NCI-H2029 treated with DMSO at 0.1 percent for 48 hours (cell line): ENCODE measurements around the gene LRP5.
"Not testable (repeated sequence)": the region's sequence is repeated elsewhere in the genome, so short reads cannot be mapped to it uniquely, and the experiment has no call there.

ENCODE experiments used
- DNase-seq: peaks from one replicate; lab custom pipeline; 2025; lab: John Stamatoyannopoulos, UW

The LRP5 gene

DNA sequence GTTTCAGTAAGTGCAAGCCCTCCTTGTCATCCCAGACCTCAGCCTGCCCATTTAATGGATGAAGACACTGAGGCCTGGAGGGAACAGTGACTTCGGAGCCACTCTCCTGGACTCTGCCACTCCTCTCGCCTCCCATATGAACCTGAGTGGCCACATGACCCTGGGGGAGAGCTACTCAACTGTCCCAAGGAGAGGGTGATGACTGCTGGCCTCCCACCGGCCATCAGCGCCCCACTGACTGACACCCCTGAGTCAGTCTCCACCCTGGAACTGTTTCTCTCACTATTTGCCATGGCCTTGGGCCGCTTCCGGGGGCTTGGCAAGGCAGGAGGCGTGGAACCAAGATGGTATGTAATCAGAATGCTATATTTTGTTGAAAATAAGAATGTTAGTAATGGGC is 17.1 kb downstream of the LRP5 start:
- DNase-seq, result no peak

DNA sequence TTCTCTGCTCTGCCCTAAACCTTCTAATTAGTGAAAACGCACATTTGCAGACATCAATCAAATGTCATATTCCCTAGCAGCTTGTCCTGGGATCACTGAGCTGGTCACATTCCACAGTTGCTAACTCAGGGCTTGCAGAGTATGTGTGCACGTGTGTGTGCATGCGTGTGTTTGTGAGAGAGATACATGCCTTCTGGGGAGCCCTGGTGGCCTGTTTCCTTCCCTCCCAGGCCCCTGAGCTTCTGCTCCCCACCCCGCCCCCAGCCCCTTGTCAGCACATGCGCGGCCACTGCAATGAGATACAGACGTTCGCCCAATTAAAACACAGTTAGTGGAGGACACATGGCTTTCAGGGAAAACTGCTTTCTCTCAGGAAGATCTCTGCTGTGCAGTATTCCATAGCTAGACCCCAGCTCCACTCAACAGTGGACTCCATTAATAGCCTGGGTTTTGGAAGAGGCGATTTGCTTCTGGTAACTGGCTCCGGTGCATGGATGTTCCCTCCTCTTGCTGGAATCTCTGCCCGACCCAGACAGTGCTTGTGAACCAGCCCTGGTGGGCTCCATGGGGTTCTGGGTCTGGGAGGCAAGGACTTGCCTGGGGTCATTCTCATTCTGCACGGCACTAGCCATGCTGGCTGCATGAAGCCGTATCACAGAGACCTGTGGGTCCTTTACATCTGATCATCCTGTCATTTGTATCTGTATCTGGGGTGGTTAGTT is 17.7 kb downstream of the LRP5 start:
- DNase-seq, result no peak

DNA sequence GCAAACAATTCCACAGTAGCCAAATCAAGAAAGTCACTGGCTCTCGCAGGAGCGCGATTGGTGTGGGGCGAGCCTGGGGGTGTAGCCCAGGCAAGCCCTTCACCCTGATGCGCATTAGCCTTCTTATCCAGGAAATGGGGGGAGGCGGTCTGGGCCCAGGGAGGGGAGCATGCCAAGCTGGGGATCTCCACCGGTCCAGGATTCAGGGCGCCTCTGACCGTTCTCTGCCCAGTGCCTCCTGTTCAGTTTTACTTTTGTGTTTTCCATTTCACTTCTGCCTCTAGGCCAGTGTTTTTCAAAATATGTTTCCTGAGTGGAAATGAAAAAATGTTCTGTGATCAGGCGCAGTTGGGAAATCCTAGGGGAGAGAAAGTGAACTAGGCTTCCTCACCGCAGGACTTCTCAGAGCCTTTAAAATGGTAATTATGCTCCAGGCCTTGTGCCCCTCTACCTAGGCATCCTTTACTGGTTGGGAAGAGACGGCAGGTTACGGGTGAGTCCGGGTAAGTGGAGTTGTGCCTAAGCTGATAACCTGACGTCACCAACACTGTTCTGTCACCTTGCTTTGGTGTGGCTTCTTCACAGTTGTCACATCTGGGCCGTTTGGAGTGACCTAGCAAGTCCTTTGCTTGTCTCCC is 18.4 kb downstream of the LRP5 start:
- no peak for DNase-seq

DNA sequence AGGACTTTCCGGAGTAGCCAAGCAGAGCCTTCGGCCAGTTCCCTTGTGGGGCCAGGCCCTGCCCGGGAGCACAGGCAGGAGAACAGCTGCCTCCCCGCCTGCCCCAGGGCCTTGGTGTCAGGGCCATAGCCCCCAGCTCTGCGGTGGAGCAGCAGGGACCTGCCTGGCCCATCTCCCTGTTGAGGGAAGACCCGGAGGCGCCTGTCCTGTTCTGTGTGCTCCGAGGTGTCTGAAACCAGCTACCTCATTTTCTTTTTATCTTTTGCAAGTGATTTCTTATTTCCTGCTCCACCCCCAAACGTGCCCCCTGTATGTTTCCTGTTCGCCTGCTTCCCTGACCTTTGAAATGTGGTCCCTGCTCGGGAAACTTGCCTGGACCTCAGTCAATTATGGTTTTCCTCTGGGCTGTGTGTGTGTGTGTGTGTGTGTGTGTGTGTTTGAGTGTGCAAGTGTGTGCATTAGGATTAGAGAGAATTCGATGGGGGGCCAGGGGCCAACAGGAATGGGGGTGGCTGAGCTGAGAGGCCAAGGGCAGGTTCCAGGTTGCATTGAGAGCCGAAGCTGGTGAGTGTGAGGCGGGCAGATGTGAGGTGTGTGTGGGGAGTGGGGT is 19.1 kb downstream of the LRP5 start:
- no peak for DNase-seq

DNA sequence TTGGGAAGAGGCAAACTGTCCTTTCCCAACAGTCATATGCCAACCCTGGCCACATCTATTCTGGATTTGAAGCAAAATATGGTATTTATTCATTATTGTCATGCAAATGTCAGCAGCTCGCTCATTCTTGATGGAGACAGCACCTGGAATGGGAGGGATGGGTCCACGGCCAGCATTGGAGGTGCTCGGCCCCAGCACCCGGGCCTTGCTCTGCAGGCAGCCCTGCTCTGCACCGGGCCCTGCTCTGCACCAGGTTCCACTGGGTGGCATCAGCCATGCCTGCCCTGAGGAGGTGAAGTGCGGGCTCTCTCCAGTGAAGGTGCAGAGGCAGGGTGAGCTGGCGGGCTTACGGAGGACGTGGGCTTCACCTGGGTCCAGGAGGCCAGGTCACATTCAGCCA is 19.8 kb downstream of the LRP5 start:
- no peak for DNase-seq

DNA sequence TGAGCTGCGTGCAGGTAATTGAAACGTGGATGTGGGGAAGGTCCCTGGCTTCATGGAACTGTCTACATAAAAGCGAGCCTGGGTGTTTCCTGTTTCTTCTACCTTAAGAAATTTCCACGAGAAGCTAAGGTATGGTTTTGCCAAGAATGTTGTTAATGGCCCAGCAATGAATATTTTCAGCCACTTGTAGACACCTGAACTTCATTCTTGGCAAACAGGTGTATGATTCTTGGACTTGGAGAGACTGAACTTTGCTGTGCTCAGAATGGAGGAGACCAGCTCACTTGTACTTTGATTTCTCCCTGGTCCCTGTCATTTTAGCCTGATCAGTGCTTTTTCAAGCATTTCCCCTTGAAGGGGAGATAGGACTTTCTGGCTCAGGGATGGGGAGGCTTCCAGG is 20.8 kb downstream of the LRP5 start:
- DNase-seq, result no peak

DNA sequence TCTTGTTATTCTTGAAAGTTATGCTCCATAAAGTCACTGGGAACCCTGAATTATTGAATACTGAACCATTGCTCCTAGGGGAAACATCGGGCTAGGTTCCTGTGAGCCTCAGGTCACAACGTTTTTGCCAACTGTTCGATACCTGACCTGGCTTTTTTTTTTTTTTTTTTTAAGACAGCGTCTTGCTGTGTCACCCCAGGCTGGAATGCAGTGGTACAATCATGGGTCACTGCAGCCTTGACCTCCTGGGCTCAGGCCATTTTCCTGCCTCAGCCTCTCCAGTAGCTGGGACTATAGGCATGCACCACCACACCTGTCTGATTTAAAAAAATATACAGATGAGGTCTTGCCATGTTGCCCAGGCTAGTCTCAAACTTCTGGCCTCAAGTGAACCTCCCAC is 22.5 kb downstream of the LRP5 start:
- no peak for DNase-seq

DNA sequence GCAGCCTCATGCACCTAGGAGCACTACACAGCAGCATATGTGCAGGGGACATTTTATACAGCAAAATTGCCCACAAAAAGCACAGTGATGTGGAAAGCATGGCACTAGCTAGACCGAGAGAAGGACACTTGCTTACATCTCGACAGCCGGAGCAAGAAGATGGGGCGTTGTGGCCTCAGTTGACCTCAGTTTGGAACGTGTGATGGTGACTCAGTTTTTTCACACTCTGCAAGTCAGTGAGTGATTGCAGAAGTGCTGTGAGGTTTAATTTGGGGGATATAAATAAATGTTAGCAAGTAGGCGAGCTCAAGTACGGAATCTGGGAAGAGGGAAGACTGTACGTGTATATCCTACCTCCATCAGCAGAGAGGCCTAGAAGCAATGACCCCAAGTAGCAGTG is 23.3 kb downstream of the LRP5 start:
- no peak for DNase-seq

DNA sequence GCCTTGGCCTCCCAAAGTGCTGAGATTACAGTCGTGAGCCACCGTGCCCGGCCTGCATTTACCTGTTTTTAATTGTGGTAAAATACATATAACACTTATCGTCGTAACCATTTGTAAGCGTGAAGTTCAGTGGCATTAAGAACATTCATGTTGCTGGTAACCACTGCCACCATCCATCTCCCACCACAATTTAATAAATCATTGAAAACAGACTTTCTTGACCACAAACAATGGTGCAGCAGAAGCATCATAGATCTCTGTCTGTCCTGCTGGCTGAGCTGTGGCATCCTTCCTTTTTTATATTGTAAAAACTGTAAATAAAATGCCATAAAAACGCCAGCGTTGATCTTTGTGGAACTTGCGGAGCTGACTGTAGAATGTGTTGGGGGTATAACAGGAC is 24.3 kb downstream of the LRP5 start:
- no peak for DNase-seq

DNA sequence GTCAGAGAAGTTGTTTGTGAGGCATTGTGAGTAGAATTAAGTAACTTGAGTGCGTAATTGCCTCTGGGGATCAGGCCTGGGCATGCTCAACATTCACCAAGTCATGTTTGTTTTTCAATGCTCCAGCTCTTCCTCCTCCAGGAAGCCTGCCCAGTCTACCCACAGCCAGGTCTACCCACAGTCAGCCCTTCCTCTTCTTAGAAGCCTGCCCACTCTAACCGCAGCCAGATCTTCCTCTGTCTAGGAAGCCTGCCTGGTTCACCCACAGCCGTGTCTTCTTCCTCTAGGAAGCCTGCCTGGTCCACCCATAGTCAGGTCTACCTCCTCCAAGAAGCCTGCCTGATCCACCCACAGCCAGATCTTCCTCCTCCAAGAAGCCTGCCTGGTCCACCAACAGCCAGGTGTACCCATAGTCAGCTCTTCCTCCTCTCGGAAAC is 25.0 kb downstream of the LRP5 start:
- DNase-seq, result no peak

DNA sequence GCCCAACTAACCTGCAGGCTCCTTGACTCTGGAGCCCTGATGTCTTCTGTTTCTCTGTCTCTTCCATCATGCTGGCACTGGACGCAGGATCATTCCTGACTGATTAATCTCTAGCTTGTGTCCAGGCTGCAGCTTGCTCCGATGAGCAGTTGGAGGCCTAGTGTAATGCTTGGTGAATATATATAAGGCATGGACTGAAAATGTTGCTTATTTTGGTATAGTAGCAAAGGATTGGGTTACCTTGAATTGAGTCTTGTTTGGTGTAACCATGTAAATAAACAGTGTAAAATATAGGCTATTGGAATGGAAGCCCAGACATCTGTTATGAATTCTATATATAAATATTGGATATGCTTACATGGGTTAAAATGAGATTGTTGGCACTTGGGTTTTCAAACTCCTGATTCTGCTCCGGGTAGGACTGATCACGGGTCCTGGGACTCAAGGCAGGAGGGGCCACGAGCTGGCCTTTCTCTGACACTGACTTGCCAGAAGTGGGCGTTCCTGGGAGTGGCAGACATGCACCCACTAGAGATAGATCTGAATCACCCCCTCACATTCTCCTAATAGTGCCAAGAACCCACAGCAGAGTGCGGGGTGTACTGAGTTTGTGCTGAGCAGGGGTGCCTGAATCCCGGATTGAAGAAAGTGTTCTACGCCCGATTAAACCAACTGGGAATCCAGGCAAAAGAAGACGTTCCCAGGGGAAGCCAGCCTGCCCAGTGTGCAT is 25.8 kb downstream of the LRP5 start:
- DNase-seq, result no peak

DNA sequence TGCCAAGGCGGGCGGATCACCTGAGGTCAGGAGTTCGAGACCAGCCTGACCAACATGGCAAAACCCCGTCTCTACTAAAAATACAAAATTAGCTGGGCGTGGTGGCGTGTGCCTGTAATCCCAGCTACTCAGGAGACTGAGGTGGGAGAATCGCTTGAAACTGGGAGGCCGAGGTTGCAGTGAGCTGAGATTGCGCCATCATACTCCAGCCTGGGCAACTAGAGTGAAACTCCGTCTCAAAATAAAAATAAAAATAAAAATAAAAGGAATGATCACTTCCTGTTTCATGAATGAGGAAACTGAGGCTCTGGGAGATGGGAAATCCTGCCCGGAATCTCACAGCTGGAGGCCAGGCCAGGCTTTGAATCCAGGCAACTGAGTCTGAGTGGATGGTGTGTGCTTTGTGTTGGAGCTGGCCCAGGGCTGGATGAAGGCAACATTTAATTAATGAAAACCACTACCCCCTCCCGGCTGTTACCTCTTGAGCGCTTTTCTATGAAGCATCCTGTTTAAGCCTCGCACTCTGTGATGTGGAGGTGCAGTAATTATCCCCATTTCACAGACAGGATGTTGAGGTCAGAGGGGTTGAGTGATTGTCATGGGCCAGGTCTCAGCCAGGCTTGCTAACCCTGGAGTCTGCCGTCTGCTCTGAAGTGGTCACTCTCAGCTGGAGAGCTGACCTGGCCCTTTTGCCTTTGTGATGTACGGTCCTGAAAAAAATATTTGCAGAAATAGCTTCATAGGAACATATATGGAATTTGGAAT is 27.8 kb downstream of the LRP5 start:
- DNase-seq, result peak; percentile 11

DNA sequence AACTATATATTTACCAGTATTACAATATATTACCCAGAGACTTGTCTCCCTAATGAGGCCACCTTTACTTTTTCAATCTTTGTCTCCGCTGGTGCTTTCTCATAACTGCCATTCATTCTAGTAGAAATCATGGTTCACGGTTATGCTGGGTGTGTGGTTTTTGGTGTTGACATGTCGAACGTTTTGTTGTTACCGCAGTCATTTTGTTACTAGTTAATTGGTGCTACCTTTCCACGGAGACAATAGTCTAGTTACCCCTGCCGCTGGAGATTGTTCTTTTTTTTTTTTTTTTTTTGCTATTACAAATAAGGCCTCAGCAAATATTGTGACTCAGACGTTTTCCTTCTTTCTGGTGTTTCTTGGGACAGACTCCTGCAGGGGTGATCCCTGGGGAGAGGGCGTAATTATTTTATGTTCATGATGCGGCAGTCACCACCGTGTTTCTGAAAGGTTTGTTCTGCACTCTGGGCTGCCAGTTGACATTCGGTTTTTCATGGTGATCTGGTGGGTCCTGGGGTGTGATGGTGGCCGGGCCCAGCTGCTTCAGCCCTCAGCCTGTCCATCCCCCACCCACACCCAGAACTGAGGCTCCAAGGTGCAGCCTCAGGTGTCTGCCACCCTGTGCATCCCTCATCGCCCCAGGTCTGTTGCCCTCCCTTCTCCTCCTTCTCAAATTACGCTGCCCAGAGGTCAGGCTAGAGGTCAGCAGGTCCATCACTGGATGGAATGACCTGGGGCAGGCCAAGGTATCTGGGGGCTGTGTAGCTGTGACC is 28.6 kb downstream of the LRP5 start:
- no peak for DNase-seq

DNA sequence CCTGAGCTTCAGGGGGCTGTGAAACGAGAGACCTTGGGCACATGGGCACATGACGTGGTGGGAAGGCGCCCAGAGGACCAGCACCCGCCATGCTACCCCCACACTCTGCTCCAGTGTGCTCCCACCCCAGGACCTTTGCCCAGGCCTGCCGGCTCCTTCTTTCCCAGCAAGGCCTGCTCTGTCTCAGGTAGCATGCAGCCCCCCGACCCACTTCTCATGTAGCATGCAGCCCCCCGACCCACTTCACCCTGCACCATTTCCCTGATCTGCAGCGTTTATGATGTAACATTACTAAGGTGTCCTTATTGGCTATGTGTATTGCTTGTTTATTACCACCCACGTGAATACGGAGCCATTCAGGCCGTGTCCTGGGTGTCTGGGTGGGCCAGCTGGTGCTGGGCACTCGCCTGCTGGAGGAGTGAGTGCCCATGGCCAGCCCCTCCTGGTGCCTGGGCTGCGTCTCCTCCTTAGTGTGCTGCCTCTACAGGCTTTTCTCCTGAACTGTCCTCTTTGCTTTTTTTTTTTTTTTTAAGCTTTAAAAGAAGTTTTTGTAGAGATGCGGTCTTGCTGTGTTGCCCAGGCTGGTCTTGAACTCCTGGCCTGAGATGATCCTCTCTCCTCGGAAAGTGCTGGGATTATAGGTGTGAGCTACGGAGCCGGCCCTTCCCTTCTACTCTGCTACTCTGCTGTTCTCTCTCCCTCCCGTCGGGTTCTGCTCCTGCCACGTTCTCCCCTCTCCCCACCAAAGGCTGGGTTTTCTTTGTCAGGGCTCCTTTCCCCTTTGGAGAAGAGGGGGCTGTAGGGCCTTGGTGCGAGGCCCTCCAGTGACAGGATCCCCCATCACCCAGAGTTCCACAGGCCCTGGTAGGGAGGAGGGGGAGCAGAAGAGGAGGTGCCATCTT is 29.4 kb downstream of the LRP5 start:
- no peak for DNase-seq

DNA sequence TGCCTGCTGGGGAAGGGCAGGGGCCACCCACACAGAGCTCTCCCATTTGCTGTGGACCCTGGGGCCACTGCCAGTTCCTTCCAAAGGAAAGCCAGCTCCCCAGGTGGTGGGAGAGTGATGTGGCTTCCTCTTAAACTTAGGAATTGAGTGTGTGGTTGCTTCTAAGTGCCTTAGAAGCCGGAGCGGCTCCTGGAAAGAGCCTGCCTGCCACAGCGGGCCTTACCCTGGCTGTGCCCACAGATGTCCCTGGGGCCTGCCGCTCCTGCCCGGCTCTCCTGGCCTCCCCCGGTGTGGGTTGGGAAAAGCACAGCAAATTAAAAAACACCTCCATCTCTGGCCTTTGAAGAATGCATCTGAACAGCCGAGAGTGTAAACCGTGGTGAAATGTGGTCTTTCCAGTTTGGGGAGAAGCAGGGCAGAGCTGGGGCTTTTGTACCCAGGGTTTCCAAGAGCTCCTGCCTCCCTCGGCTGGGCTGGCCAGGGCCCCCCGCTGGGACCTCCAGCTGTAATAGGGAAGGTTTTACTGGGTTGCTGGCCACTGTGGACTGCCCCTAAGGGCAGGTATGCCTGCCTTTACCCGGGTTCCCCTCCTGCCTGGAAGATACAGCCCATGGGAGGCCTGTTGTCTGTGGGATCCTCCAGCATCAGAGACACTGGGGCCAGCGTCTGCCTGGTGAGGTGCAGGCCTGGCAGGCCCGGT is 30.2 kb downstream of the LRP5 start:
- DNase-seq, result no peak

DNA sequence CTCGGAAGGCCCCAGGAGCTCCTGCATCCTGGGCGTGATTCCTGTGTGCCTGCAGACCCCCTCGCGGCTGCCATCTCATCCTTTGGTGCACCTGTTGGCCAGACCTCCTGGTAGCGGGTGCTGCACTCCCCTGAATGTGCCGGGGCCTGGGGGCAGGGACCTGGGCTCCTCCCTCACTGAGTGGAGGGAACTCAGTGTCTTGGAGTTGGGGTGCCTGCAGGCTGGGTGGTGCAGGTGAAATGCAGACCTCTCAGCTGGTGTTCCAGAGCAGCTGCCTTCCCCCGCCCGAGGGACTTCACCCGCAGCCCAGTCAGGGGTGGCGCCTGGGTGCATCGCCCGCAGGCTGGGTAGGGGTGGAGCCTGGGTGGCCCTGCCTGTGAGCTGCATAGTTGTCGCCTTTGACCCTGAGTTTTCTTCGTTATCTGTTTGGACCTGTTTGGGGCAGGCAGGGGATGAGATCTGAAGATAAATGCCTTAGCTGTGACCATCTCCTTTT is 31.4 kb downstream of the LRP5 start:
- no peak for DNase-seq

DNA sequence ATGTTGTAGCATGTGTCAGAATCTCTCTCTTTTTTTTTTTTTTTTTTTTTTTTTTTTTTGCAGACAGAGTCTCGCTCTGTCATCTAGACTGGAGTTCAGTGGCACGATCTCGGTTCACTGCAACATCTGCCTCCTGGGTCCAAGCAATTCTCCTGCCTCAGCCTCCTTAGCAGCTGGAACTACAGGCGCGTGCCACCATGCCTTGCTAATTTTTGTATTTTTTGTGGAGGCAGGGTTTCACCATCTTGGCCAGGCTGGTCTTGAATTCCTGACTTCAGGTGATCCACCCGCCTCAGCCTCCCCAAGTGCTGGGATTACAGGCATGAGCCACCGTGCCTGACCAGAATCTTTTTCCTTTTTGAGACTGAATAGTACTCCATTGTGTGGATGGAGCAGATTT is 32.4 kb downstream of the LRP5 start:
- not testable (repeated sequence) for DNase-seq

DNA sequence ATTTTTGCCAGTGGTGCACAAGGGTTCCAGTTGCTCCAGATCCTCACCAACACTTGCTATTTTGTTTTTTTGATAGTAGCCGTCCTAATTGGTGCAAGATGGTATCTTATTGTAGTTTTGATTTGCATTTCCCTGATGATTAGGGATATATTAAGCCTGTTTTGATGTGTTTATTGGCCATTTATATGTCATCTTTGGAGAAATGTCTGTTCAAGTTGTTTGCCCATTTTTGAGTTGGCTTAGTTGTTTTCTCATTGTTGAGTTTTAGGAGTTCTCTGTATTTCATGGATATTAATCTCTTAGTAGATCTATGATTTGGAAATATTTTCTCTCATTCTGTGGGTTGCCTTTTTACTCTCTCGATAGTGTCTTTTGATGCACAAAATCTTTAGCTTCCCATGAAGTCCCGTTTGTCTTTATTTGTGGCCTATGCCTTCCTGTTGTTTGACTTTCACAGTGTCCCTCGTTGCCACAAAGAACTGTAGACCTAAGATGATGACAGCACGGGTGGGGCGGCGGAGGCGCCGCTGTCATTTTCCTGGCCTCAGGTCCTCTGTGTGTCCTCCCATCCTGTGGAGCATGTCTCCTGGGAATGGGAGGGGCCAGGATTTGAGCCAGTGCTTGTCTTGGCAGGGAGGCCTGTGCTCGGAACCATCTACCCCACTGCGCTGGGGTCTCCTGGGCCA is 33.5 kb downstream of the LRP5 start:
- no peak for DNase-seq

DNA sequence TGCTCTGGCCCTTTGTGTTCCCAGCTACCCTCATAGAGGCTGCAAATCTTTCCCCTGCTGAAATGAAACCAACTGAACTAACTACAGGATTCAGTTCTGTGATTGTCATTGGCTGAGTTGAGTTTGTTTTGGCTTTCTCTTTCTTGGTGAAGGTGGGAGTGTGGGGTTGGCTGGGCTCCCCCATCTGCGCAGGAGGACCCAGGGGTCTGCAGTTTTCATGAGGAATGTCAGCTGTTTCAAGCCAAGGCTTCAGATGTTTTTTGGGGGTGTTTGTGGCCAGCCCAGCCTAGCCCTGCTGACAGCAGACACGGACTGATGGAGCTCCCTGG is 34.0 kb downstream of the LRP5 start:
- no peak for DNase-seq
